ENCODE results near the gene B4GALT2. TPM values are rescaled to one million over a fixed set of nuclear protein-coding genes. Genes with fewer than 3 reads are reported as not detected.
A peak's percentile ranks its signal among the peaks of the same experiment; 100 is the strongest.

The B4GALT2 gene
- total and polyA plus RNA-seq, 10 of the 15 experiments (the other 5 are each of a cell fraction or from before 2014, with no cell fraction given), result 0.98 to 61.0 (median 23.4) TPM

GRCh38 chr1:43969746-43970466 is 9.1 kb upstream of the B4GALT2 start, which contains the start of gene DPH2 (continued):
- TF ChIP-seq CEBPZ (IDR thresholded peaks at IDR 0.05; ENCODE audit: low read depth, low read length) (peak; percentile 63), PML (IDR thresholded peaks at IDR 0.05; ENCODE audit: low read length) (no peak), NR2C1 (IDR thresholded peaks at IDR 0.05) (peak; percentile 98), SREBF1 (IDR thresholded peaks at IDR 0.05; ENCODE audit: low read length) (peak; percentile 84), SMAD5 (IDR thresholded peaks at IDR 0.05; ENCODE audit: low read depth) (0 out of 2 replicates have a peak, but pooled peaks have one; percentile 50), CHD4 (IDR thresholded peaks at IDR 0.05) (no peak), RELB (IDR thresholded peaks at IDR 0.05; ENCODE audit: low read depth) (peak; percentile 67), CHD2 (IDR thresholded peaks at IDR 0.05; ENCODE audit: borderline replicate concordance, low read depth, low read length) (peak; percentile 90; the same call in 1 of the 2 replicates), CREB1 (IDR thresholded peaks at IDR 0.05; ENCODE audit: low read depth) (peak; percentile 83), STAT1 (conservative IDR thresholded peaks at IDR 0.05) (no peak), REST (IDR thresholded peaks at IDR 0.05; ENCODE audit: low read depth, low read length) (0 out of 2 replicates have a peak, but pooled peaks have one; percentile 8), MTA2 (IDR thresholded peaks at IDR 0.05; ENCODE audit: low read depth) (peak; percentile 89), FOS (IDR thresholded peaks at IDR 0.05; ENCODE audit: borderline replicate concordance, extremely low read depth, insufficient read length) (peak; percentile 51), NKRF (conservative IDR thresholded peaks at IDR 0.05) (peak; percentile 97), BCLAF1 (IDR thresholded peaks at IDR 0.05) (no peak), POLR2AphosphoS5 (IDR thresholded peaks at IDR 0.05; ENCODE audit: low read length) (peak; percentile 77)

Data from GM12878 (cell line).